ENCODE measurements around the gene IMMP2L.

IMMP2L gene

GRCh38 chr7:110871856-110872255, 690.4 kb downstream of the IMMP2L start:
- Histone ChIP-seq H3K4me3 (ENCODE audit: low read length in 2 of 2) (no peak overlapping the region), H3K27ac (ENCODE audit: low read length) (no peak overlapping the region), H3K9ac (ENCODE audit: low read length in 2 of 2) (no peak overlapping the region), H3K27me3 (ENCODE audit: control insufficient read depth in 1 of 2, insufficient read depth in 2 of 2, low read length in 2 of 2) (no peaks in the 10 kb centered on the region), H3K36me3 (ENCODE audit: control insufficient read depth in 2 of 2, insufficient read depth in 2 of 2, low read length in 2 of 2) (no peaks in the 10 kb centered on the region), H3K4me1 (ENCODE audit: control insufficient read depth, insufficient read depth, low read length) (no peaks in the 10 kb centered on the region), H3K9me3 (ENCODE audit: control insufficient read depth in 2 of 2, low read length in 2 of 2) (no peaks in the 10 kb centered on the region)

- H3K27me3 ChIP-seq (ENCODE audit: control insufficient read depth in 1 of 2, insufficient read depth in 2 of 2, low read length in 2 of 2) = no peaks in the 10 kb centered on the region
- no peaks in the 10 kb centered on the region for H3K9me3 ChIP-seq (ENCODE audit: control insufficient read depth in 2 of 2, low read length in 2 of 2)
- no peaks in the 10 kb centered on the region for H3K36me3 ChIP-seq (ENCODE audit: control insufficient read depth in 2 of 2, insufficient read depth in 2 of 2, low read length in 2 of 2)
- H3K27ac ChIP-seq (ENCODE audit: low read length) = no peak overlapping the region
- no peaks in the 10 kb centered on the region for H3K4me1 ChIP-seq (ENCODE audit: control insufficient read depth, insufficient read depth, low read length)
- no peak overlapping the region for H3K9ac ChIP-seq (ENCODE audit: low read length in 2 of 2)
- H3K4me3 ChIP-seq (ENCODE audit: low read length in 2 of 2) = no peak overlapping the region
These were observed 691.4 kb downstream of the IMMP2L start for GRCh38 chr7:110870926-110871325.

DNA sequence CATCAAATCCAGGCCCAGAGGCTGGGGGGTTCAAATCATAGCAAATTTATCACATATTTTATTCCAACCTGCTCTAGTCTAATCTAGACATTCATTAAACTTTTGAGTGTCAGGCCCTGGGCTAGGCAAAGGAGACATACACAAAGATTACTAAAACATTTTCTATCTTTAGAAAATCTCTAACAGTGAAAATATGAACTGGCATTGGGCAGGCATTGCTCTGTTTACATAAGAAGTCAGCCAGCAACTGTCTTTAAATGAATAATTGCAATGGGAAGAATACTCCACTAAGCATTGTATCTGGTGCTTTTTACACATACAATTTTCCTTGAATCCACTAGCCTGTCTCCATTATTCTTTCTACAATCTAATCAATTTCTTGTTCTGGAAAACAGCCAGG, 693.8 kb downstream of the IMMP2L start:
- no peaks in the 10 kb centered on the region for H3K27me3 ChIP-seq (ENCODE audit: control insufficient read depth in 1 of 2, insufficient read depth in 2 of 2, low read length in 2 of 2)
- H3K4me3 ChIP-seq (ENCODE audit: low read length in 2 of 2) = no peak overlapping the region
- no peak overlapping the region for H3K9ac ChIP-seq (ENCODE audit: low read length in 2 of 2)
- H3K9me3 ChIP-seq (ENCODE audit: control insufficient read depth in 2 of 2, low read length in 2 of 2) = no peaks in the 10 kb centered on the region
- H3K27ac ChIP-seq (ENCODE audit: low read length) = no peak overlapping the region
- H3K36me3 ChIP-seq (ENCODE audit: control insufficient read depth in 2 of 2, insufficient read depth in 2 of 2, low read length in 2 of 2) = no peaks in the 10 kb centered on the region
- no peaks in the 10 kb centered on the region for H3K4me1 ChIP-seq (ENCODE audit: control insufficient read depth, insufficient read depth, low read length)

- no peak overlapping the region for H3K9ac ChIP-seq (ENCODE audit: low read length in 2 of 2)
- H3K36me3 ChIP-seq (ENCODE audit: control insufficient read depth in 2 of 2, insufficient read depth in 2 of 2, low read length in 2 of 2) = no peaks in the 10 kb centered on the region
- no peak overlapping the region for H3K27ac ChIP-seq (ENCODE audit: low read length)
- no peaks in the 10 kb centered on the region for H3K27me3 ChIP-seq (ENCODE audit: control insufficient read depth in 1 of 2, insufficient read depth in 2 of 2, low read length in 2 of 2)
- H3K4me3 ChIP-seq (ENCODE audit: low read length in 2 of 2) = no peak overlapping the region
- no peaks in the 10 kb centered on the region for H3K4me1 ChIP-seq (ENCODE audit: control insufficient read depth, insufficient read depth, low read length)
- H3K9me3 ChIP-seq (ENCODE audit: control insufficient read depth in 2 of 2, low read length in 2 of 2) = no peaks in the 10 kb centered on the region
These were observed 694.5 kb downstream of the IMMP2L start for GRCh38 chr7:110867771-110868170.

DNA sequence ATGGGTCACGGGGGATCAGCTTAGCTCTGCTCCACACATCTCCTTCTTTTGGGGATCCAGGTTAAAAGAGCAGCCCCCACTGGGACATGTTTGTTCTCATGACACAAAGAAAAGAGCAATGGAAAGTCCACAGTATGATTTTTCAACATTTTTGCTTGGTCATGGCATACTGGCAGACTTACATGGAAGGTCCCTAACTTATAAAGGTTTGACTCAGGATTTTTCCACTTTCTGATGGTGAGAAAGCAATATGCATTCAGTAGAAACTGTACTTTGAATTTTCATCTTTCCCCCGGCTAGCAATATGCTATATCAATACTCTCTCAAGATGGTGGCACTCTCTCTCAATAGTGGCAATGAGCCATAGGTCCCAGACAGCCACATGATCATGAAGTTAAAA, 699.0 kb downstream of the IMMP2L start:
- no peaks in the 10 kb centered on the region for H3K4me1 ChIP-seq (ENCODE audit: control insufficient read depth, insufficient read depth, low read length)
- H3K4me3 ChIP-seq (ENCODE audit: low read length in 2 of 2) = no peak overlapping the region
- H3K27me3 ChIP-seq (ENCODE audit: control insufficient read depth in 1 of 2, insufficient read depth in 2 of 2, low read length in 2 of 2) = no peaks in the 10 kb centered on the region
- H3K36me3 ChIP-seq (ENCODE audit: control insufficient read depth in 2 of 2, insufficient read depth in 2 of 2, low read length in 2 of 2) = no peaks in the 10 kb centered on the region
- H3K9ac ChIP-seq (ENCODE audit: low read length in 2 of 2) = no peak overlapping the region
- no peaks in the 10 kb centered on the region for H3K9me3 ChIP-seq (ENCODE audit: control insufficient read depth in 2 of 2, low read length in 2 of 2)
- no peak overlapping the region for H3K27ac ChIP-seq (ENCODE audit: low read length)

DNA sequence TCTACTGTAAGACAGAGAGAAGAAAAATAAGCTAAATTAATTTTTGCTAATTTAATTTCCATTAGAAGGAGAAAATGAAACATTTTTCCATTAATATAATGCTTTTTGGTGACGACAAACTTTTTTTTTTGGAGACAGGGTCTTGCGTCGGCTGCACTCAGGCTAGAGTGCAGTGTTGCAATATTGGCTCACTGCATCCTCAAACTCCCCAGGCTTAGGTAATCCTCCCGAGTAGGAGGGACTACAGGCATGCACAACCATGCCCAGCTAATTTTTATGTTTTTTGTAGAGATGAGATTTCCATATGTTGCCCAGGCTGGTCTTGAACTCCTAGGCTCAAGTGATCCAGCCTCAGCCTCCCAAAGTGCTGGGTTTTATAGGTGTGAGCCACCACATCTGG, 701.1 kb downstream of the IMMP2L start:
- H3K36me3 ChIP-seq (ENCODE audit: control insufficient read depth in 2 of 2, insufficient read depth in 2 of 2, low read length in 2 of 2) = no peaks in the 10 kb centered on the region
- H3K9me3 ChIP-seq (ENCODE audit: control insufficient read depth in 2 of 2, low read length in 2 of 2) = no peaks in the 10 kb centered on the region
- no peaks in the 10 kb centered on the region for H3K27me3 ChIP-seq (ENCODE audit: control insufficient read depth in 1 of 2, insufficient read depth in 2 of 2, low read length in 2 of 2)
- H3K27ac ChIP-seq (ENCODE audit: low read length) = no peak overlapping the region
- H3K4me3 ChIP-seq (ENCODE audit: low read length in 2 of 2) = no peak overlapping the region
- H3K9ac ChIP-seq (ENCODE audit: low read length in 2 of 2) = no peak overlapping the region
- H3K4me1 ChIP-seq (ENCODE audit: control insufficient read depth, insufficient read depth, low read length) = no peaks in the 10 kb centered on the region

DNA sequence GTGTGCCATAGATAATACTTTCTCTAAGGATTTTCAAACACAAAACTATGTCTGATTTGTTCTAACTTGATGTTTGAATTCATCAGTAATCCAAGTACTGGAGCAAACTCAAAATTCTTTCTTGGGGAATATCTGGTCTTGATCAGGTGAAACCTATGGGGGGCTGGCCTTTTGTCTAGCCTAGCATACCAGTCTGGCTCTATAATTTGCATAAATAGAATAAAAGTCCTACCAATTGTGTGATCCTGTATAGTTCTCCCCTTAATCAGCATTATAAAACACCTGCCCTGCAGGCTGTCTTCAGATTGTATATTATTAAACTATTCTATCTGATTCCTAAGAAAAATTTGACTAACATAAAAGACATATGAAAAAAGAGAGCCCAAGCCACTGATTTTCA, 705.2 kb downstream of the IMMP2L start:
- no peaks in the 10 kb centered on the region for H3K9me3 ChIP-seq (ENCODE audit: control insufficient read depth in 2 of 2, low read length in 2 of 2)
- H3K27me3 ChIP-seq (ENCODE audit: control insufficient read depth in 1 of 2, insufficient read depth in 2 of 2, low read length in 2 of 2) = no peaks in the 10 kb centered on the region
- no peak overlapping the region for H3K4me3 ChIP-seq (ENCODE audit: low read length in 2 of 2)
- no peak overlapping the region for H3K9ac ChIP-seq (ENCODE audit: low read length in 2 of 2)
- no peaks in the 10 kb centered on the region for H3K36me3 ChIP-seq (ENCODE audit: control insufficient read depth in 2 of 2, insufficient read depth in 2 of 2, low read length in 2 of 2)
- H3K4me1 ChIP-seq (ENCODE audit: control insufficient read depth, insufficient read depth, low read length) = no peaks in the 10 kb centered on the region
- no peak overlapping the region for H3K27ac ChIP-seq (ENCODE audit: low read length)

DNA sequence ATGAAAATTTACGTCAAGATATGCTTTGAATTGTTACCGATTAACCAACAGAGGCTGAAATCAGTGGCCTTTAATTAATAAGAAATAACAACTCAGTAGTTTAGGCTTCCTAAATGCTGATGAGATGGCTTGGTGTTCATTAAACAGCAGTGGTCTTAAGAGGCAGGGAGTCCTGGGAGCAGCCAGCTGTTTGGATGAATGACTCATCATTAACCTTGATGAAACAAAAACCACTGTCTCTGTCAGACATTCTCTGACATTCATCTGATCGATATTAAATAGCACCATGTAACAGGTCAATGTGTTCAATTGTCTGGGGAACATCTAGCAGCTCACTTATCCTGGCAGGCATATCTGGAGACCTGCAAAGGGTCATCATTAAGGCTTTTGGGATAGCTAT, 705.6 kb downstream of the IMMP2L start:
- H3K27ac ChIP-seq (ENCODE audit: low read length) = no peak overlapping the region
- H3K9me3 ChIP-seq (ENCODE audit: control insufficient read depth in 2 of 2, low read length in 2 of 2) = no peaks in the 10 kb centered on the region
- no peak overlapping the region for H3K4me3 ChIP-seq (ENCODE audit: low read length in 2 of 2)
- H3K4me1 ChIP-seq (ENCODE audit: control insufficient read depth, insufficient read depth, low read length) = no peaks in the 10 kb centered on the region
- H3K36me3 ChIP-seq (ENCODE audit: control insufficient read depth in 2 of 2, insufficient read depth in 2 of 2, low read length in 2 of 2) = no peaks in the 10 kb centered on the region
- H3K27me3 ChIP-seq (ENCODE audit: control insufficient read depth in 1 of 2, insufficient read depth in 2 of 2, low read length in 2 of 2) = no peaks in the 10 kb centered on the region
- no peak overlapping the region for H3K9ac ChIP-seq (ENCODE audit: low read length in 2 of 2)

- Histone ChIP-seq H3K4me3 (ENCODE audit: low read length in 2 of 2) (no peak overlapping the region), H3K4me1 (ENCODE audit: control insufficient read depth, insufficient read depth, low read length) (no peaks in the 10 kb centered on the region), H3K27ac (ENCODE audit: low read length) (no peak overlapping the region), H3K9me3 (ENCODE audit: control insufficient read depth in 2 of 2, low read length in 2 of 2) (no peaks in the 10 kb centered on the region), H3K27me3 (ENCODE audit: control insufficient read depth in 1 of 2, insufficient read depth in 2 of 2, low read length in 2 of 2) (no peaks in the 10 kb centered on the region), H3K9ac (ENCODE audit: low read length in 2 of 2) (no peak overlapping the region), H3K36me3 (ENCODE audit: control insufficient read depth in 2 of 2, insufficient read depth in 2 of 2, low read length in 2 of 2) (no peaks in the 10 kb centered on the region)
These were observed 707.6 kb downstream of the IMMP2L start for GRCh38 chr7:110854651-110855050.

GRCh38 chr7:110854166-110854565, 708.1 kb downstream of the IMMP2L start:
- H3K27me3 ChIP-seq (ENCODE audit: control insufficient read depth in 1 of 2, insufficient read depth in 2 of 2, low read length in 2 of 2) = no peaks in the 10 kb centered on the region
- no peaks in the 10 kb centered on the region for H3K4me1 ChIP-seq (ENCODE audit: control insufficient read depth, insufficient read depth, low read length)
- no peak overlapping the region for H3K9ac ChIP-seq (ENCODE audit: low read length in 2 of 2)
- H3K27ac ChIP-seq (ENCODE audit: low read length) = no peak overlapping the region
- no peaks in the 10 kb centered on the region for H3K36me3 ChIP-seq (ENCODE audit: control insufficient read depth in 2 of 2, insufficient read depth in 2 of 2, low read length in 2 of 2)
- no peaks in the 10 kb centered on the region for H3K9me3 ChIP-seq (ENCODE audit: control insufficient read depth in 2 of 2, low read length in 2 of 2)
- H3K4me3 ChIP-seq (ENCODE audit: low read length in 2 of 2) = no peak overlapping the region

- Histone ChIP-seq H3K36me3 (ENCODE audit: control insufficient read depth in 2 of 2, insufficient read depth in 2 of 2, low read length in 2 of 2) (no peaks in the 10 kb centered on the region), H3K4me1 (ENCODE audit: control insufficient read depth, insufficient read depth, low read length) (no peaks in the 10 kb centered on the region), H3K9ac (ENCODE audit: low read length in 2 of 2) (no peak overlapping the region), H3K27me3 (ENCODE audit: control insufficient read depth in 1 of 2, insufficient read depth in 2 of 2, low read length in 2 of 2) (no peaks in the 10 kb centered on the region), H3K27ac (ENCODE audit: low read length) (no peak overlapping the region), H3K4me3 (ENCODE audit: low read length in 2 of 2) (no peak overlapping the region), H3K9me3 (ENCODE audit: control insufficient read depth in 2 of 2, low read length in 2 of 2) (no peaks in the 10 kb centered on the region)
These were observed 709.0 kb downstream of the IMMP2L start for GRCh38 chr7:110853263-110853662.
